SH-SY5Y (cell line): Measurements from ENCODE around the gene F2RL2.

Experiments
- GATA2 ChIP-seq: IDR thresholded peaks from 2 replicates; pipeline ENCODE4 v1.6.1; 2011; ENCODE audit warnings: mild to moderate bottlenecking, low read depth, low read length
- GATA3 ChIP-seq: IDR thresholded peaks from 2 replicates; pipeline ENCODE4 v1.6.1; 2011; ENCODE audit warnings: low read depth, mild to moderate bottlenecking, low read length, moderate library complexity

DNA sequence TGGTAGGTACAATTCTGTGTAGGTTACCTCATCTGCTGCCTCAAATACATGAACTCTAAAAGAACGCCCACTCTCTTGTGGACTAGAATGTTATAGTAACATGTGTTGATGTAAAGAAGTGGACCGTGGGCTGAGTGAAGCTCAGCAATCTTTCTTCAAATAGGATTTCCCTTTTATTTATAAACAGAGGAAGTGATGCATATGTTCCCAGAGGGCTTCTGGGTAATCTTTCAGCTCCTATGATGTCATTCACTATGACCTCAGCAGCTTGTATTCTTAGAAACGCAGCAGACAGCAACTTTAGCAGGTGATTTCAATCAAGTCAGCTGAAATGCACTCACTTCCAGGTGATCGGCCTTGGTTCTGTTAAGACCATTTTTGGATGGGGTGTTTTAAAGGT is 14.4 kb downstream of the F2RL2 start:
- TF ChIP-seq GATA2 (no peak), GATA3 (no peak)
